Hematopoietic multipotent progenitor cell treated with erythropoietin and hydrocortisone succinate and interleukin-3 and kit ligand, for 6 days (in vitro differentiated cells): Measurements from ENCODE around the gene PRR5L.
A peak's percentile ranks its signal among the peaks of the same experiment; 100 is the strongest.

Experiments
- DNase-seq: peaks from one replicate; pipeline ENCODE4 v3.0.0-alpha.2; 2015

Gene PRR5L

GRCh38 chr11:36380296-36381014, 84.4 kb downstream of the PRR5L start:
- DNase-seq: no peak

GRCh38 chr11:36381015-36381360, 84.9 kb downstream of the PRR5L start:
- DNase-seq: no peak

DNA sequence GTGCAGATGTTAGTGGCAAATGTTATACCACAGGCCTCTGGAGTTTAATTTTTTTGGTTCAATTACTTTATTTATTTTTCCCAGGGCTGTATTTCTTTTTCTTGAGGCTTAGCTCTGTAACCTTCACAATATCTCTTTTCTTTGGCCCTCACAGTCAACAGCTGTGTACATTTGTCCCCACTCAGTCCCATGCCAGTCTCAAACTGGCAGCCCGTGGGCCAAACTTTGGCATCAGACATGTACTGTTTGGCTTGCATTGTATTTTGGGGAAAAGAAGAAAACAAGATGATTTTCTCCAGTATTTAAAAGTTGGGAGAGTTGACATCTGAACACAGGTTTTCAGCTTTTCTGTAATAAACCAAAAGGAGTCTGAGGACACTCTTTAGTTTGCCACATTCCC, 87.1 kb downstream of the PRR5L start:
- no peak for DNase-seq

GRCh38 chr11:36385121-36385970, 89.3 kb downstream of the PRR5L start:
- no peak for DNase-seq

DNA sequence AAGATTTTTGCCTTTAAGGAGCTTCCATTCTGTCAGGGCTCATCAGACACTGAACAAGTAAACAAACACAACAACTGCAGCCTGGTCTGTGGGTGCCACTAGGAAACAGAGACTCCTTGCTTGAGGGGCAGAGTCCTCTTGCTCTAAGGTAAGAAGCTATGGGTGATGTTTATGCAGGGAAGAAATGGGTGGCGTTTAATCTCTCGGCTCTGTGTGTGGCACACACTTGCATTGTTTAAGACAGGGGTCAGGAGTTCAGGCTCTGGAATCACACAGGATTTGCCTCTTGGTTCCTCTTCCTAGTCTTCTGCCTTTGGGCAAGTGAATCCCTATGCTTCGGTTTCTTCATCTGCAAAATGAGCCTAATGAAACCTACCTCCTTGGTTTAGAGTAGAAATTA, 90.3 kb downstream of the PRR5L start:
- DNase-seq: no peak

- no peak for DNase-seq
Measured at GRCh38 chr11:36388071-36388470, 92.0 kb downstream of the PRR5L start.

GRCh38 chr11:36388951-36389350, 92.9 kb downstream of the PRR5L start:
- no peak for DNase-seq

DNA sequence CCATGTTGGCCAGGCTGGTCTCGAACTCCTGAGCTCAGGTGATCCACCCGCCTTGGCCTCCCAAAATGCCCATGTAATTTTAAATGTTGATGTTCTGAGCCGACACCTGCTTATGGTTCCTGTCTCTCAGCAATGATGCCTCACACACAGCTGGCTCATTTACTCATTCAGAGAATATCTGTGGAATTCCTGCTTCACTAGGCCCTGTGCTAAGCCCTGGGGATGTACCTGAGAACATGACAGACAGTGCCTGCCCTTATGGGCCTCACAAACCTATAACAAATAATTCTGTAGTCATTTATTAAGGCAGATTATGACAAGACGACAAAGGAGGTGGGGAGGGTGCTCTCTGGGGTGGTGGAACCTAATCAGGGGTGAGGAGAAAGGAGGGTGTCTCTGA, 93.7 kb downstream of the PRR5L start:
- DNase-seq: no peak

DNA sequence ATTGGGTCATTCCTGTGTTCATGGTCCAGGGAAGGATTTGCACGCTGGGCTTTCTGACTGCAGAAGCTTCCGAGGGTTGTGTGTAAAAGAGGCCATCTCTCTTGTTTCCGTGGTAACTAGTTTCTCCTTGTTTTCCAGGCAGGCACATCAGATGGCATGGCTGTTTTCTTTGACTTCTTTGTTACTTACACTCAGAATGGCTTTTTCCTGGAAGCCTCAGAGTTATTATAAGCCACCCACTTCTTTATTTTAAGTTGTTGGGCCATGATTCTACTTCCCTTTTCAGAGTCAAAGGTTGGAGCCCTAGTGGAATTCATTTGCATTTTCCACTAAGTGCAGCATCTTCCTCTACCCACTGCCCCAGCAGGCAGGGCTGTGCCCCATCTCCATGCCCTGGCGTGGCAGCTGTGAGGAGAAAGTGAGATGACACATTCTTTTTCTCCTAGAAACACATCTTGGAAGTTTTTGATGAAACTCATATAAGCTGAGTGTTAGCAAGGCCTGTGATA, 94.9 kb downstream of the PRR5L start:
- DNase-seq: peak; percentile 59

DNA sequence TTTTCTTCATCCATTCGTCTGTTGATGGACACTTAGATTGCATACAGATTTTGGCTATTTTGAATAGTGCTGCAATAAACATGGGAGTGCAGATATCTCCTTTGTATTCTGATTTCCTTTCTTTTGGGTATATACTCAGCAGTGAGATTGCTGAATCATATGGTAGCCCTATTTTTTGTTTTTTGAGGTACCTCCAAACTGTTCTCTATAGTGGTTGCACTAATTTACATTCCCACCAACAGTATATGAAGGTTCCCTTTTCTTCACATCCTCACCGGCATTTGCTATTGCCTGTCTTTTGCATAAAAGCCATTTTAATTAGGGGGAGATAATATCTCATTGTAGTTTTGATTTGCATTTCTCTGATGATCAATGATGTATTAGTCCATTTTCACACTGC, 96.1 kb downstream of the PRR5L start:
- DNase-seq: no peak

GRCh38 chr11:36394056-36394455, 98.0 kb downstream of the PRR5L start:
- DNase-seq: no peak

DNA sequence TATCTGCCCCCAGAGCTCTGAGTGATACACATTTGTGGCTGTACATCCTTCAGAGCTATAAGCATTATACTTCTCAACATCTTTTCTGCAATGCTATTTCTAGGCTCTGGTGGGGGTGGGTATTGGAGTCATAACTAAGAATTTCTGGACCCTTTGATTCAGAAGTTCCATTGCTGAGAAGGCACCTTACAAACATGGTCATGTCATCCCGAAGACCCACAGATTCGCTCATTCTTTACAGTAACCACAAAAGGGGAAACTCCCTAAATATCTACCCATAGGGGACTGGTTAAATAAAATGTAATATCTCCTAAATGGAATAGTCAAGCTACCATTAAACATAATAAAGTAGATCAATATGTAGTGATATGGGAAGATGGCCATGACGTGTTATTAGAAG, 98.8 kb downstream of the PRR5L start:
- DNase-seq: no peak

GRCh38 chr11:36395978-36396736, 100.1 kb downstream of the PRR5L start:
- DNase-seq: no peak

GRCh38 chr11:36398231-36398953, 102.3 kb downstream of the PRR5L start:
- DNase-seq: no peak

- DNase-seq: peak; percentile 34
Measured at GRCh38 chr11:36399236-36399635, 103.1 kb downstream of the PRR5L start.

- no peak for DNase-seq
Measured at GRCh38 chr11:36399745-36400144, 103.7 kb downstream of the PRR5L start.

DNA sequence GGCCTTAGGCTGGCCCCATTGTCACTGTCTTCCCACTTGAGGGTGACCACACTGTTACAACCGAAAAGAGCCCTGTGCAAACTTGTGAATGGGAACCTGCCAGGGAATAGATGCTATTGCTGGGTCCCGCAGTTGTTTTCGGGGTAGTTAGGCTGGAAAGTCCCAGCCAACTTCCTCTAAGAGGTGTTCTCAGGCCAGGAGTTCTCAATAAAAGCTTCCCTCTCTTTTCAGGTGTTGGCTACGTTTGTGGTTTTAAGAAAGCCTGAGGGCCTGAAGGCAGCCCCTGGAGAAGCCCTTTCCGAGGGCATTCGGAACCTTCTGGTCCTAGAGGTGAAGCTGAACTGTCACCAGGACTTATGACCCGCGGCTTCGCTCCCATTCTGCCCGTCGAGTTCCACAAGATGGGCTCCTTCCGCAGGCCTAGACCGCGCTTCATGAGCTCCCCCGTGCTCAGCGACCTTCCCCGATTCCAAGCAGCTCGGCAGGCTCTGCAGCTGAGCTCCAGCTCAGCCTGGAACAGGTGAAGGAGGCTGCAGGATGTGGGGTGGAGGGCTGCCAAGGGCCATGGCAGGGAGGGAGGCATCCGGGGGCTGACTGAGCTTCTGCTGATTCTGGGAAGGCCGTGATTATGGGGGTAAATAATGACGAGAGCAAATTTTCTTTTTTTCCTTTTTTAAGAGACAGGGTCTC, 104.8 kb downstream of the PRR5L start:
- no peak for DNase-seq

DNA sequence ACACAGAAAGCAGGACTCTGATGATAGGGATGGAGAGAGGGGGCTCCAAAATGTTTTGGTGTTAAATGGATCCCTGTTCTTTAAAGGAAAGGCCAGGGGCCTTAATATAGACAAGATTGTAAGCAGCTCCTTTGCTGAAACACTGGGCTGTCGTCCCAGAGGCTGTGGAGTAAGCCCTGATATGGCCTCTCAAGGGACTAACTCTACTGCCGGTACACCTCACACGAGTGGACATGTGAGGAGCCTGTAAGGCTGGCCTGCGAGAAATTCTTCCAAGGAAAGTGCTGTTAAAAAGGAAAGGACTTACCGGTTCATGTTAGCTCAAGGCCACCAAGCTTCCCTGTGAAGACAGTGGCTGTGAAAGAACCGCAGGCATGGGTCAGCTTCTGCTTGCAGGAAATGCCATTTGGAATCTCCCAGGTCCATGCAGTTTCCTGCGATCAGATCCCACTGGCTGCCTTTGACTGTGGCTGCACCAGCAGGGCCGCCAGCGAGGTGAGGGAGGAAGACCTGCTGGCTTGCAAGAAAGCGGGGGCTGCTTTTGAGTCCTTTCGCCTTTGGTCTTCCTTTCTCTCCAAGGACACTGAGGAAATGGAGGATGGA, 106.6 kb downstream of the PRR5L start:
- no peak for DNase-seq

- DNase-seq: no peak
Measured at GRCh38 chr11:36403661-36404060, 107.6 kb downstream of the PRR5L start.

DNA sequence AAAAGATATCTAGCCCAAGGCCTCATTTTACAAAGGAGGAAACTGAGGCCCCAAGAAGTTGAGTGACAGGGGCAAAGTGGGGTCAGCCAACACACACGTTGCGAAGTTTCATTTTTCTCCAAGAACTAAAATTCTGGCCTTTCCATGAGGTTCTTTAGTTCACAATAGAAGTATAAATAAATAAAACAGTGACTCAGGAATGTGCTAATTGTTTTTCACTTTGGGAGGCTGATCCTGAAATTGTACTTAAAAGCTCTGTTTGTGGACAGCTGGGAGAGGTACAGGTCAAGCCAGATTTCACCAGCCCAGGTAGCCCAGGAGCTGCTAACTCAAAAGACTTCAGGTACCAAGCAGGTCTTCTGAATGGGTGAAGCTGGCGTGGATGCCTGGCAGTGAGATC, 108.7 kb downstream of the PRR5L start:
- DNase-seq: no peak

- no peak for DNase-seq
Measured at GRCh38 chr11:36405585-36406367, 109.7 kb downstream of the PRR5L start.
